HG02642 (cell line): ENCODE results near the gene ADAMTSL3.
"Not testable (repeated sequence)": the region's sequence is repeated elsewhere in the genome, so short reads cannot be mapped to it uniquely, and the experiment has no call there.

ENCODE experiments used
- ATAC-seq: cut with Tn5 transposase; IDR thresholded peaks from one replicate; pipeline ENCODE4 v1.9.1; 2021; ENCODE audit warnings: mild to moderate bottlenecking; ENCODE audit not compliant: unreplicated experiment, poor library complexity

Gene ADAMTSL3

DNA sequence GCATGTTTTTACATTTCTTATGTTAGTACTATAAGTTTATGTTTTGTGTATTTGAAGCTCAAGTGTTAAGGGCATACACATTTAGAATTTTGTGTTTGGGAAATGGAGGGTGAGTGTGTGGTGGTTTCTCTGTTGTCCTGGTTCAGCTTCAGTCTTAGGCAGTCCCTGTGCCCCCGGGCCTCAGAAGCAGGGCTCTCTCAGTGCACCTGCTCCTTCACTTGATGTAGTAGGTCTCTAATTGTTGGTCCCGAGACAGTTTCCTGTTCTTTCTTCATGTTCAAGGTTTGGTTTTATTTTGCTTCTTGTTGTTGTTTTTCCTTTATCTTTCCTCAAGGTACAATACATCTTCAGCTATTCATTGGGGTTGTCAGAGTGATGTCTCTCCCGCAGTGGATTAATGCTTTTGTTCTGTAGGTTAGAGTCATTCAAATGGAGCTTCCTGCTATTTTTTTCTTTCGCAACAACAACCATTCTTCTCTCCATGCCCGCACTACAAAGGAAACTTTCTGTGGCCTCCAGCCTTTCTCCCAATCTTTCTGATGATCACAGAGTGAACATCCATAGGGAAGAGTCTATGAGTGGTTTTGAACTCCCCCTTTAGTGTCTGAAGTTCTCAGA is 403.9 kb downstream of the ADAMTSL3 start:
- no peak for ATAC-seq

DNA sequence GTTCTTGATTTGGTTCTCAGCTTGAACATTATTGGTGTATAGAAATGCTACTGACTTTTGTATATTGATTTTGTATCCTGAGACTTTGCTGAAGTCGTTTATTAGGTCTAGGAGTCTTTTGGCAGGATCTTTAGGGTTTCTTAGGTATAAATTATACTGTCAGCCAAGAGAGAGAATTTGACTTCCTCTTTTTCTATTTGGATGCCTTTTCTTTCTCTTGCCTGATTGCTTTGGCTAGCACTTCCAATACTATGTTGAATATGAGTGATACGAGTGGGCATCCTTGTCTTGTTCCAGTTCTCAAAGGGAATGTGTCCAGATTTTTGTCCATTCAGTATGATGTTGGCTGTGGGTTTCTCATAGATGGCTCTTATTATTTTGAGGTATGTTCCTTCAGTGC is 409.8 kb downstream of the ADAMTSL3 start:
- ATAC-seq: not testable (repeated sequence)

DNA sequence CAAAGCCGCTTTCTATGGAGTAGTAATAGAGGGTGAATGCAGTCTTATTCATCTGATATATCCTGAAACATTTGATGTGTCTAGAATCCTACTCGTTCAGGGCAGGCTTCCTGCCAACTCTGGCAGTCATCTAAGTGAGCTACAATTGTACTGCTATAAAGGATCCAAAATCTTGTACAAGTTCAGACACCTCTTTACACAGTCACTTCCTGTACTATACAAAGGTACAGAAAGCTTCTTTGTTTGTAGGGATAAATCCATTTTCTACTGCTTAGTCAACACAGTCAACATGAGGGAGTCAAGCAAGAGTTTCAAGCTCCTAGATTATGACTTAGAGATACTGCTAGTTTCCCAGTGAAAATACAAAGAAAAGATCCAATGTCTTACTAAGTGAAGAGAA is 414.8 kb downstream of the ADAMTSL3 start:
- not testable (repeated sequence) for ATAC-seq

DNA sequence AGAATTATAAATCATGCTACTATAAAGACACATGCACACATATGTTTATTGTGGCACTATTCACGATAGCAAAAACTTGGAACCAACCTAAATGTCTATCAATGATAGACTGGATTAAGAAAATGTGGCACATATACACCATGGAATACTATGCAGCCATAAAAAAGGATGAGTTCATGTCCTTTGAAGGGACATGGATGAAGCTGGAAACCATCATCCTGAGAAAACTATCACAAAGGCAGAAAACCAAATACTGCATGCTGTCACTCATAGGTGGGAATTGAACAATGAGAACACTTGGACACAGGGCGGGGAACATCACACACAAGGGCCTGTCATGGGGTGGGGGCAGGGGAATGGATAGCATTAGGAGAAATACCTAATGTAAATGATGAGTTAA is 424.1 kb downstream of the ADAMTSL3 start:
- not testable (repeated sequence) for ATAC-seq

DNA sequence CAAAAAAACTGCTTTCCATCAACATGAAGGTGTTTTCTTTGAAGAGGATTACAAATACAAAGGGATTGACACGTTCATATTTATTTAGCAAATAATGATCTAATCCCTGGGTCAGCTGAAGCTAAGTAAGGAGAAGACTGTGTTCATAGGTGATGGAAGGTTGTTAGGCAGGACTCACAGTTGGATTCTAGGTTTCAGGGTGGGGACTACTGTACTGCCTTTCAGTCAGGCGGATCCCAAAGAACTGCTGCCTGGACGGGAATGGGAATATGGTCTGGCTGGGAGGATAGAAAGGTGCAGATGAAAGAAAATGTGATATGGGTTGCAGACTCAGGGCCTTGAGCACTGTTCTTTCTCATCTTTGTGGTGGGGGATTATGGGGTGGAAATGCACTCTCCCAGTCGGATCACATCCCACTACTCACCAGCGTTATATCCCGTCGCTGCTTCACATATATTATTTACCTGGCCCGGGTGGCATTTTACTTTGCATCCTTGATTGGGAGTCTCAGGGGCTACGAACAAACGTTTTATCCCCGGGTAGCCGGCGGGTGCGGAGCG is 425.5 kb downstream of the ADAMTSL3 start:
- ATAC-seq: not testable (repeated sequence)

DNA sequence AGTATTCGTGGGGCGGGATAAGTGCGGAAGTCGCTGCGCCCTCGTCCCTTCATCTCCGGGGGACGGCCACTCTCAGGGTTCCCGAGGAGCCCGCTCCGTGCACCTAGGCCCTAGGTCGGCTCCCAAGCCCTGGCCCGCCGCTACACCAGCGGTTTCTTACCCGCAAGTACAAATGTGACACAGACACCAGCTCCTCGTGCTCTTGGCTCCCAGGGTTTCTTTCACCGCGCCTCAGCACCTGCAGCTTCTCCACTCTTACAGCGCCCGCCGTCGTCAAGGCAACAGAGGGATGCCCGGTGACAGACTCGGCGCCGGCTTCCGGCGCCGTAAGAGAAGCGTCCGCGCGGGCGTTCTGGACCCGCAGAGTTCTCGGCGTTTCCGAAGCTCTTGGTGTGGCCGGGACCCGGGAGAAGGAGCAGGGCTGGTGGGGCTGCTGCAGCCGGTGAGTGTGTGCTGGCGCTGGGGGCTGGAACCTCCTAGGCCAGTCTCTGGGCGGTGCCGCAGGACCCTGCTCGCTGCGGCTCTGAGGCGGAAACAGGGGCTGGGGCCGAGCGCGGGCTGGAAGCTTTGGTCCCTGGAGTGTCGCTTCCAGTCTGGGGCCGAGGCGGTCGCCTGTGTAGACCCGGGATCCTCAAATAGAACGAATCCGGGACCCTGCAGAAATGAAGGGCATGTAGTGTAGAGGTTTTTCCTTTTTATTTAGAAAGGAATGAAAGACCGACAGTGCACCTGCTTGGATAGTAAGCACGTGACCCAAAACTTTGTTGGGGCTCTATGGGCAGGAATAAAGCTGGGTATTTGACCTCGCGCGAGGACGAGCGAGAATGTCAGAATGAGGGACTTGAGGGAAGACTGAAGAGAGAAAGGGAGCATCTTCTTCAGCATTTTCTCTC is 426.2 kb downstream of the ADAMTSL3 start:
- peak; percentile 90 for ATAC-seq

DNA sequence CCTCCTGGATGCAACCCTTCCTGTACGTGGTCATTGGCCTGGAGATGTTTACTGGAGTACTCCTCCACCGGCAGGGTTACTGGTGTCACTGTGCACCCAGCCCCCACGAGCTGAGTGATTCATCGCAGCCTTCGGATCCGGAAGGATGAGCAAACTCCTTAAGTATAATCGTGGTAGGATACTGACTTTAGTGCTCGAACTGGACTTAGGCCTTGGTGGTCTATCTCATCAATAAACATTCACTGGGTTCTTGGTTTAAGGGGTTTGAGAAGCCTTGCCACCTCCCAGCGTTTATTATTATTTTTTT is 426.8 kb downstream of the ADAMTSL3 start:
- ATAC-seq: peak; percentile 15

DNA sequence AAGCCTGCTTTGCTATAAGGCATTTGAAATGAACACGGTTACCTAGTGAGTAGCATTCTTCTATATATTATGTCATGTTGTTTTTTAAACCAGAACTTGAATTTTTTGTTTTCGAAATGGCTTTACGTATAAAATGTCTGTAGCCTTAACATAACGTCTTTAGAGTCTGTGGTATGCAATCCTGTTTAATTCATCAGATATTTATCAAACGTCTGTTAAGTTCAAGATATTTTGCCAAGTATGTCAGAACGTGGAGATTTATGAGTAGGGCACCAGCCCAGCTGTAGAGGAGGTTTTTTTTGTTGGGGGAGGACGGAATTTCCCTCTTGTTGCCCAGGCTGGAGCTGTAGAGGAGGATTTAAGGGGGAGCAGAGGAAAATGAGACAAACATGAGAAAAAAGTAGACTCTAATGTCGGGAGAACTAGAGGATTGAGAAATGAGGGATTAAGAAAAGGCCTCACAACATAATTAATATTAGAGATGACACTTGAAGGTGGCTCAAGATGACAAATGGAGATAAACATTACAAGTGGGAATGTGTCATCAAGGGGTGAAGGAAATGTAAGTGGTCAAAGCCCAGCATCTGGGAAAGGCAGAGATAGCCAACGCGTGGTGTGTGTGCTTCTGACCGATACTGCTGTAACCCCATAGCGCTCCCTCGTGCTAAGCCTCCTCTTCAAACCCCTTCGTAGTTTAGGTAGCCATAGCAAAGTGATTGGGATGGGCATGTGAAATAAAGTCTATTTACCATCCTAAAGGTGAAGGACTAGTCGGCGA is 427.7 kb downstream of the ADAMTSL3 start:
- no peak for ATAC-seq

DNA sequence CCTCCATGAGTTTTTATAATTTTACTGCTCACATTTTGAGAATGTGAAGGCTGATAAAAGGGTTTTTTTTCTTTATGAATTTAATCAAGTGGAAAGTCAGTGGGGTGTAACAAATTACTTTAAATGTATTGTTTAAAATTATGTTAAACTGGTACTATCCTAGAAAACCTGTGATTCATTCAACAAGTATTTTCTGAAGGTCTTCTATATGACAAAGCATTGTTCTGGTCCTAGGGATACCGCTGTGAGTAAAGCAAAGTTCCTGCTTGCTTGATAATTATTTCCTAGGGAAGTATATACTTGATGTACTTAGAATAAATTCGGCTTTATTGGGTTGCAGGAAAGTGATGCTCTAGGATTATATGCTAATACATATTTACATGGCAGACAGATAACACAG is 428.8 kb downstream of the ADAMTSL3 start:
- ATAC-seq: no peak

DNA sequence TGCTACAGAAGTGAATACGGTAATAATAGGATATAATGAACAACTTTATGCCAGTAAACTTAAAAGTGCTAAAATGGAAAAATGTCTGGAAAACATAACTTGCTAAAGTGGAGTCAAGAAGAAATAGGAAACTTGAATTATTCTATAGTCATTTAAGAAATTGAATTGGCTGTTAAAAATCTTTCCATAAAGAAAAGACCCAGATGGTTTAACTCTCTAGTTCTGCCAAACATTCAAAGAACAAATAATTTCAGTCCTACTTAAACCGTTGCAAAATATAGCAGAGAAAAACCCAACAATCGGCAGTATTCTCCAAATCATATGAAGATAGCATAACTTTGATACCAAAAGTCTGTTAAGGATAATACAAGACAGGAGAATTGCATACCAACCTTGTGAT is 432.1 kb downstream of the ADAMTSL3 start:
- ATAC-seq: not testable (repeated sequence)
